DND-41 (cell line): ENCODE data around the gene MIXL1.

Experiments used
- EZH2 ChIP-seq: IDR thresholded peaks from 3 replicates; pipeline ENCODE4 v1.6.1; 2012; ENCODE audit warnings: borderline replicate concordance, low read depth, mild to moderate bottlenecking, moderate library complexity, low read length, inconsistent platforms; ENCODE audit not compliant: severe bottlenecking
- TF ChIP-seq, protein P1 (sequence below): IDR thresholded peaks from 2 replicates; pipeline ENCODE4 v1.5.1; 2012; ENCODE audit warnings: borderline replicate concordance, low read length, moderate library complexity, mild to moderate bottlenecking; ENCODE audit not compliant: poor library complexity, severe bottlenecking; ENCODE audit errors: extremely low read depth

- TF ChIP-seq, protein P1, sequence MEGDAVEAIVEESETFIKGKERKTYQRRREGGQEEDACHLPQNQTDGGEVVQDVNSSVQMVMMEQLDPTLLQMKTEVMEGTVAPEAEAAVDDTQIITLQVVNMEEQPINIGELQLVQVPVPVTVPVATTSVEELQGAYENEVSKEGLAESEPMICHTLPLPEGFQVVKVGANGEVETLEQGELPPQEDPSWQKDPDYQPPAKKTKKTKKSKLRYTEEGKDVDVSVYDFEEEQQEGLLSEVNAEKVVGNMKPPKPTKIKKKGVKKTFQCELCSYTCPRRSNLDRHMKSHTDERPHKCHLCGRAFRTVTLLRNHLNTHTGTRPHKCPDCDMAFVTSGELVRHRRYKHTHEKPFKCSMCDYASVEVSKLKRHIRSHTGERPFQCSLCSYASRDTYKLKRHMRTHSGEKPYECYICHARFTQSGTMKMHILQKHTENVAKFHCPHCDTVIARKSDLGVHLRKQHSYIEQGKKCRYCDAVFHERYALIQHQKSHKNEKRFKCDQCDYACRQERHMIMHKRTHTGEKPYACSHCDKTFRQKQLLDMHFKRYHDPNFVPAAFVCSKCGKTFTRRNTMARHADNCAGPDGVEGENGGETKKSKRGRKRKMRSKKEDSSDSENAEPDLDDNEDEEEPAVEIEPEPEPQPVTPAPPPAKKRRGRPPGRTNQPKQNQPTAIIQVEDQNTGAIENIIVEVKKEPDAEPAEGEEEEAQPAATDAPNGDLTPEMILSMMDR = no peak
- TF ChIP-seq EZH2 = no peak
Measured at GRCh38 chr1:226216056-226216455, 7.4 kb upstream of the MIXL1 start.
